ENCODE measurements around the gene AREG. TPM values are rescaled to one million over a fixed set of nuclear protein-coding genes. Genes with fewer than 3 reads are reported as not detected.
"Not testable (repeated sequence)": the region's sequence is repeated elsewhere in the genome, so short reads cannot be mapped to it uniquely, and the experiment has no call there.

The AREG gene, protein sequence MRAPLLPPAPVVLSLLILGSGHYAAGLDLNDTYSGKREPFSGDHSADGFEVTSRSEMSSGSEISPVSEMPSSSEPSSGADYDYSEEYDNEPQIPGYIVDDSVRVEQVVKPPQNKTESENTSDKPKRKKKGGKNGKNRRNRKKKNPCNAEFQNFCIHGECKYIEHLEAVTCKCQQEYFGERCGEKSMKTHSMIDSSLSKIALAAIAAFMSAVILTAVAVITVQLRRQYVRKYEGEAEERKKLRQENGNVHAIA
- total RNA-seq, result 0.76 TPM

DNA sequence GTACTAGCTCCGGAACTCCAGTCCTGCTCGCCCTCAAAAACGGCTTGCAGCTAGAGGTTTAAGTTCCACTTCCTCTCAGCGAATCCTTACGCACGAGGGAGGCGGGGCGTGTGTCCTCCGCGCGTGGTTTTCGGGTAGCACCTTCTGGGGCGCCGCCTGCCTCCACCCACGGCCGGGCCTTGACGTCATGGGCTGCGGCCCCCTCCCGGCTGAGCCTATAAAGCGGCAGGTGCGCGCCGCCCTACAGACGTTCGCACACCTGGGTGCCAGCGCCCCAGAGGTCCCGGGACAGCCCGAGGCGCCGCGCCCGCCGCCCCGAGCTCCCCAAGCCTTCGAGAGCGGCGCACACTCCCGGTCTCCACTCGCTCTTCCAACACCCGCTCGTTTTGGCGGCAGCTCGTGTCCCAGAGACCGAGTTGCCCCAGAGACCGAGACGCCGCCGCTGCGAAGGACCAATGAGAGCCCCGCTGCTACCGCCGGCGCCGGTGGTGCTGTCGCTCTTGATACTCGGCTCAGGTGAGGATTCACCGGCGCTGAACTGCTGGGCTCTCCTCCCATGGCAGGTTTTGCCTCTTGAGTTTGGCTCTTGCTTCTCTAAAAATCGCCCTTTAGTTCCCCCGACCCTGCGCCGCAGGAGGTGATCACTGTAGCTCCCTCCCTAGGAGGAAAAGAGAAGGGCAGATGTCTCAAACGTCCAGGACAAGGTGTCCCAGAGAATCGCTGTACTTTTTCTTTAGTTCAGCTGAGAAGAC, at the start of gene AREG:
TSS of gene AREG (plus strand) at position 246 of the 752 bp plus-strand sequence. CDS start at position 456, 210 bp downstream.
- peak; percentile 80 for DNase-seq (ENCODE audit: low spot score)
- intact Hi-C loops (cut with DNase I), result no loop called here
- peak; percentile 85 for ATAC-seq

DNA sequence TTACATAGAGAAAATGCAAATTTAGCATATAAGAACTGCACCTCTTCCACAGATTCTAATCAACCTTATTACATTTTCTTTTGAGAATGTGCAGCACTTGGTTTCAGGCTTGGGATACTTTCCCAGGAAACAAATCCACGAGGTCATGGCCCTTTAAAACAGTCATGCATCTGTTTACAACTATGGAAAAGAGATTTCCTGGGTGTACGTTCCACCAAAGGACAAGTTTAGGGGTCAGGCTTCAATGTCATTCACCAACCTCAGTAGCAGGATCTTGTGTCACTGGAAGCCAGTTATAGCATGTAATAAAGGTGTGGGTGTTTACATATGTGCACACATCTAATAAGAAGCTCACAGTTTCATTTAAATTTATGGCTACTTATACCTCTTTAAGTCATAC, 49.3 kb upstream of the AREG start:
- ATAC-seq (no peak), DNase-seq (ENCODE audit: low spot score) (no peak)
- intact Hi-C loops (cut with DNase I), result no loop called here

DNA sequence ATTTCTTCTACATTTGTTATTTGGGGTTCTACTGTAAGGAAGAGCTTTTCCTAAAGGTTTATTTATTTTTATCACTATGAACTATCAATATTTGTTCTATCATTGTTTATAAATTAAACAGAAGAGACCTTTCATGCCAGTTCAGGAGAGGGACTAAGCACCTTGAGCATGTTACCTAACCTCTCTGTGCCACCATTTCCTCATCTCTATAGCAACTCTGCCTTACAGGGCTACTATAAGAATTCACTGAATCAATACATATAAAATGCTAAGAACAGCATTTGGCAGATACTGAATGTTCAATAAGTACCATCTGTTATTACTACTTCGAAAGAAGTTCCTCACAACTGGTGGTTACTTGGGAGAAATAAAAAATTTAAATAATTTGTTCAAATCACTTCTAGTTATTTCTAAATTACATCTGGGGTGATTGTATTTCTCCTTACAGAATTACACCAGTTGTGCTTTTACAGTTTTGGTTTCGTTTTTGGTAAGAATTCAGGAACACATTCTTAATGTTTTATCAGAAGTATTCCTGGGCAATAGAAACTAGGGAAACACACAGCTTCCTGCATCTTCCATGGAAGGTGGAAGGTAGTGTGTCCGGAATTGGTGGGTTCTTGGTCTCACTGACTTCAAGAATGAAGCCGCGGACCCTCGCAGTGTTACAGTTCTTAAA, 47.0 kb upstream of the AREG start:
- intact Hi-C loops (cut with DNase I), result no loop called here
- no peak for DNase-seq (ENCODE audit: low spot score)
- ATAC-seq, result no peak

DNA sequence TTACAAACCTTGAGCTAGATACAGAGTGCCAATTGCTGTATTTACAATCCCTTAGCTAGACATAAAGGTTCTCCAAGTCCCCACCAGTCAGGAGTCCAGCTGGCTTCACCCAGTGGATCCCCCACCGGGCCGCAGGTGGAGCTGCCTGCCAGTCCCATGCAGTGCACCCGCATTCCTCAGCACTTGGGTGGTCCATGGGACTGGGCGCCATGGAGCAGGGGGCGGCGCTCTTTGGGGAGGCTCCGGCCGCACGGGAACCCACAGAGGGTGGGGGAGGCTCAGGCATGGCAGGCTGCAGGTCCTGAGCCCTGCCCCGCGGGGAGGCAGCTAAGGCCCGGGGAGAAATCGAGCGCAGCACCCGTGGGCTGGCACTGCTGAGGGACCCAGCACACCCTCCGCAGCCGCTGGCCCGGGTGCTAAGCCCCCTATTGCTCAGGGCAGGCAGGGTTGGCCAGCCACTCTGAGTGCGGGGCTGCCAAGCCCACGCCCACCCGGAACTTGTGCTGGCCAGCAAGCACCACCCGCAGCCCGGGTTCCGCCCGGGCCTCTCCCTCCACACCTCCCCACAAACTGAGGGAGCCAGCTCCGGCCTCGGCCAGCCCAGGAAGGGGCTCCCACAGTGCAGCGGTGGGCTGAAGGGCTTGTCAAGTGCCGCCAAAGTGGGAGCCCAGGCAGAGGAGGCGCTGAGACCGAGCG, 45.9 kb upstream of the AREG start:
- ATAC-seq; intact Hi-C loops (cut with DNase I); DNase-seq (ENCODE audit: low spot score): not testable (repeated sequence)

DNA sequence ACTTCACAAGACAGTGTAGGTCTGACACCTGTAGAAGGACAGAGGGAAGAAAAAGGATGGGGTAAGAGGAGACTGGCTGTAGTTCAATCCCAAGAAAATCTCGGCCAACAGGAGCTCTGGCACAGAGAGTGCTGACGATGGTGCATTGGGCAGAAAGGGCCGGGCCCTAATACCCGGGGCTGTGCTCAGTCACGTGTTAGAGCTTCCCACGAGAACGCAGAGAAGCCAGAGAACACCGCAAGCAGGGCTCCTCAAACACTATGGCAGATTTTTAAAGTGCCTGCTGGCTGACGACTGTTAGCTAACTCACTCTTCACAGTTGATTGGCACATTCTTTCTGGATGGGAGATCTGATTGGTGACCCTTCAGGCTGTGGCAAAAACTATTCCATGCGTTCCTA, 44.5 kb upstream of the AREG start:
- no peak for DNase-seq (ENCODE audit: low spot score)
- intact Hi-C loops (cut with DNase I), result no loop called here
- no peak for ATAC-seq

DNA sequence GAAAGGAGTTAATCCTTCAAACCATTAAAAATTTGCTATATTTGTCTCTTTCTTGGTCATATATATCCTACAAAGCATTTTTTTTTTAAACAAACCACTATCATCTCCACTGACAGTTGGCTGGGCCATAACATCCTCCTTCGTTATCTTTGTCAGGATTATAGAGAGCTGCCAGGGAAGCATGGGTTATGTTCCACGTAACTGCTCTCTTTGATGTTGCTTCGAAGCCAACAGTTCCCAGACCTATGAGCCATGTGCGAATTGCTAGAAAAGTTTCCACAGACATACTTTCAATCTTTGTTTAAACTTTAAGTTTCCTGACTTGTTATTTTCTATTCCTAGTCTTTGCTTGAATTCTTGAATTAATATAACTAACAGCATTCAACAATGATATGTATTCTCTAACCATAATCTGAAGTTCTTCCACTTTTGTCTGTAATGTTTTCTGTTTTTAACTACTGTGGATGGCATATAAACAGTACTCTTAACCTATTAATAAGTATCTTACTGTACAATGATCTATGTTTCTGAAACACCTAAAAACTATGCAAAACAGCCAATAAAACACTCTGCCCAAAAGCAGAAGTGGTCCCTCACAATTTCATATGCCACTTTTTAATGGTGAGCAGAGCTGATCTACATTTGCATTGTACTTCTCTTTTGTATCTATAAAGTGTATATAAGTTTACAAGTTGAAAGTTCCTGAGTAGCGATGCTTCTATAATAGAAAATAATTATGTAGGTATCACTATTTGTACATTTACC, 42.1 kb upstream of the AREG start:
- ATAC-seq, result no peak
- DNase-seq (ENCODE audit: low spot score), result no peak
- intact Hi-C loops (cut with DNase I), result no loop called here

DNA sequence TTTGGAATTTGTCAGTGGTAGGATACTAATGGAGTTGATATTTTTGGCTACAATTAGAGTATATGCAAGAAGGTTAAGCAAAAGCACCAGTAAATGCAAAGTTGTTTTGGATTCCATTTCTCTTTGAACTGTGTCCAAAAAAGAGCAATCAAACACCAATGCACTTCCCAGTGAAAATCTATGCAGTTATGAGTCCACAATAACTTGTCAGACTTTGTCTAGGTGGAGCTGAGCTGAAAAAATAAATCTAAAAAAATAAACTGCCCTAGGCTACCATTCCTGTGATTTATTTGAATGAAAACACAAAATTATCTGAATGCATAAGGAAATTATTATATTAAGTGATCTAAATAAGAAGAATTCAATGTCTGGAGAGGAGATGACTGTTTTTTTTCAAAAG, 37.0 kb upstream of the AREG start:
- ATAC-seq, result no peak
- intact Hi-C loops (cut with DNase I), result no loop called here
- no peak for DNase-seq (ENCODE audit: low spot score)

DNA sequence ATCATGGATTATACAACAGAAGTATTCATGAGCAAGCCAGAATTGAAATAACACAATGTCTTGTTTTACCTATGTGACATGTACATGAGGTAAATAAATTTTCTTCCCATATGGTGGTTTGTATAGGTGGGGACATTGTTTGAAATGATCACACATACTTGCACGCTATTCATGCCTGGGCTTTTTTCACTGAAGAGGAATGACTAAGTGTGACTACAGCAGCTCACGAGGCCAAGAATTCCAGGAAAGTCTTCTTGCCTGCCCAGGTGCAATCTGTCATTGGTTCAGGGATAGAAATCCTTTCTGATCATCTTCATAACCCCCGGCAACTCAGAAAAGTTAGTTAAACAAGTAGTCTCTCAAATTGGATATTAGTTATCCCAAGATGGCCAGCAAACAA, 36.3 kb upstream of the AREG start:
- intact Hi-C loops (cut with DNase I), result no loop called here
- DNase-seq (ENCODE audit: low spot score) (no peak), ATAC-seq (no peak)

DNA sequence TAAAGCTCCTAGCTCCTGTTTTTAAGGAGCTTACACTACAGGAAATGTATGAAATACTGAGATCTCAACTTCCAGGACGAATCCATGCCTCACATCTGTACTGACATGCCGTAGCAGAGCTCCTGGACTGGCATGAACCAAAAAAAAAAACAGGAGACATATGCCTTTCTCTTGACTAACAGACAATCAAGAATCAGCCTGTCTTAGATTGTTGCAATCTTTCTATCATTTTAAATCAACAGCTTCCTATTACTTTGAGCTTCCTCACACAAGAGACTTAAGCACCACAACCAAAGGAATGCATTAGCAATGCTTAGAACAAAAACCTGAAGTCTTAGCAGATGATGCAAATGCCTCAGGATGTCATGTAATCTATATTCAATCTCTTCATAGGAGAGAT, 34.7 kb upstream of the AREG start:
- ATAC-seq (no peak), DNase-seq (ENCODE audit: low spot score) (no peak)
- intact Hi-C loops (cut with DNase I), result no loop called here

DNA sequence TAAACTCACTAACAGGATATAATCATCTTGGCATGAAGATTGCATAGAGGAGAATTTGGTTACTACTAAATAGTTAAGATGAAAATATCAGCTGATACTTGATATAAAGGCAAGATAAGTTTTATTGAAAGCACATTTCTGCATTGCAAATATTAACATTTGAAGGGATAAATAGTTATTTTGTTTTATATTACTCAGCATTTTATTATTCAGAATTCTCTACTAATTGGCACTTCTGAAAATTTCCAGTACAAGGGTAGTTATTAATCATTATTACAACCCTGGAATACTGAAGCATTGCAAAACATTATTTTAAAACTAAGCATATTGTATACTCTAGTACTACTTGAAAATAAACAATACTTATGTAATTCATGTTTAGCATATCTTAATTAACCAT, 32.7 kb upstream of the AREG start:
- ATAC-seq, result no peak
- intact Hi-C loops (cut with DNase I), result no loop called here
- DNase-seq (ENCODE audit: low spot score), result no peak

DNA sequence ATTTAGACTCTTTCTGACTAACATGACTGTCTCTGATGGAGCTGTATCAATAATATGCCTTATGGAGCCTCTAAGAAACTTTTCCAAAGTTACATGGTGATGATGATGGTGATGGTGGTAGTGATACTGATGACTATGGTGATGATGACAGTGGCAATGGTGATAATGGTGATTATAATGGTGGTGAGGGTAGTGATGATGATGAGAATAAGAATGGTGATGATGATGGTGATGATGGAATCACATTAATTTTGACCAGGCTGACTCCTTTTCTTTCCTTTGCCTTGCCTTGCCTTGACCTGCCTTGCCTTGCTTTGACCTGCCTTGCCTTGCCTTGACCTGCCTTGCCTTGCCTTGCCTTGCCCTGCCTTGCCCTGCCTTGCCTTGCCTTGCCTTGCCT, 31.7 kb upstream of the AREG start:
- no peak for DNase-seq (ENCODE audit: low spot score)
- no peak for ATAC-seq
- intact Hi-C loops (cut with DNase I), result no loop called here

DNA sequence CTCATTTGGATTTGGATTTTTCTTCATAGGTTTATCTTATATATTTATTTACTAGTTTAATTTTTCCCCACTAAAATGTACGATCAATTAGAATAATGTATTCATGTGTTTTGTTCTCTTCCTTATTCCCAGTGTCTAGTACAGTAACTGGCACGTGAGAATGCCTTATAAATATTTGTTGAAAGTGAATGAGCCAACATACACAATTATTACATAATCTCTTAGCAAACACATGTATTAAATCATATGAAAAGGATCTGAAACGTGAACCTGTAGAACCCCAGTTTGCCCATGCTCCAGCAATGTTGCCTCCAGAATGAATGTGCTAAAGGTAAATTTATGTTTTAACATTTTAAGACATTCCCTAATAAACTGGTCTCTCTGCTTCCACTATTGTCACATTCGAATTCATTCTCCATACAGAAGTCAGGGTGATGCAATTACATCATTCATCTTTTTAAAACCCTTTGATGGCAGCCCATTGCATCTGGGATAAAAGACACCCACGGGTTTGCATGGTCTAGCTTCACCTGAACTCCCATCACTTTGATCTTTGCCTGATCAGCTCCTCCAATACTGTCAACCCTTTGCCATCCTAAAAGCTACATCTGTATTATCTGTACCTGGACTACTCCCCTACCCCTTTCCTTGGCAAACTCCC, 30.7 kb upstream of the AREG start:
- ATAC-seq (no peak), DNase-seq (ENCODE audit: low spot score) (no peak)
- intact Hi-C loops (cut with DNase I), result no loop called here

DNA sequence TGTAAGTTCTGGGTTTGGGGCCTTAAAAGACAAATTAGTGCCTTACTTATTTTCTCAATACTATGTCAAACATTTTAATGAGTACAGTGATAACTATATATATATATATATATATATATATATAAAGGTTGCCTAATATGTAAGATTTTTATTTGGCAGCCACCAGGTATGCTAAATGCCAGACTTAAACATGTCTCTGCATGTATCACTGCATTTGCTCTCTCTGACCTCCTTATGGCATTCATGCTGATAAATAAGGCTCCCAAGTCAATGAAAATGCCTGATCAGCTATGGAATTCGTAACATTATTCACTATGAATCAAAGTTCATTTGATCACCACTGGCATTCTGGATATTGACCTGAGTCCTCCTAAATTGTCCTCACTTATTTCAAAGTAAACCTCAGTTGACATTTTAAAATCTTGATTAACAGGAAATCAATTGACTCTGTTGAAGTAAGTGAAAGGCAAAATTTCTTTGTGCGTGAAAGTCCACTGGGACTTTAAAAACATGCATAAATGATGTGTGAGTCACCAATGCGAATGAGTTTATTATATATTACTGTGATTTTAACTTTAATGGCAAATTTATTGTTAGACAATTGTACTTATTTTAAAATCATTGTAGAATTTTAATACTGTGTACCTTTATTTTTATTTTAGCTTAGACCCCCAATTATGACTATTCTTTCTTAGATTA, 29.2 kb upstream of the AREG start:
- intact Hi-C loops (cut with DNase I), result no loop called here
- no peak for DNase-seq (ENCODE audit: low spot score)
- ATAC-seq, result no peak

DNA sequence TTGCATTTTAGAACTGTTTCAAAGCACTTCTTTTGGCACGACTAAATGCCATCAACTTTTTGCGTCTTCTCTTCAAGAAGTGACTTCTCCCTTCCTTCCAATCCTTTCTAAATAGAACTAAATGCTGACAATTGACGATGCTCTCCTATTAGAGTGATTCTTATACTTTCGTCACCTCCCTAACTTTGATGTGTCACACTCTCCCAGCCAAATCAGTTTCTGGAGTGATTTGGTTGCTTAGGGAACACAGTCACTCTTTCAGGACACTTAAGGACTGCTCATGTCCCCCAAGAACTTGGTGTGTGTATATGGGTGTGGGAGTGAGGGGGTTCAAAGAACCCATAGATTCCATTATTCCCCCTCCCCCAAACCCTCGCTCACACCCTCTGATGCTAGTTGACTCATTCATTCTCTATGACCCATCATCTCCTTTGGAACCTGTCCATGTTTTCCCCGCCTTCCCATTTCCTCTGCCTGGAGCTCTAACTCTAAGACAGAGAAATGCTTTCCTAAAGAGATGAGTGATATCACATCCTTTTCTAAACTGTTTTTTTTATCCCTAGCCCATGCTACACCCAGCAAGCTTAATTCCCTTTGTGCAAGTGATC, 26.8 kb upstream of the AREG start:
- DNase-seq (ENCODE audit: low spot score) (no peak), ATAC-seq (no peak)
- intact Hi-C loops (cut with DNase I), result no loop called here

DNA sequence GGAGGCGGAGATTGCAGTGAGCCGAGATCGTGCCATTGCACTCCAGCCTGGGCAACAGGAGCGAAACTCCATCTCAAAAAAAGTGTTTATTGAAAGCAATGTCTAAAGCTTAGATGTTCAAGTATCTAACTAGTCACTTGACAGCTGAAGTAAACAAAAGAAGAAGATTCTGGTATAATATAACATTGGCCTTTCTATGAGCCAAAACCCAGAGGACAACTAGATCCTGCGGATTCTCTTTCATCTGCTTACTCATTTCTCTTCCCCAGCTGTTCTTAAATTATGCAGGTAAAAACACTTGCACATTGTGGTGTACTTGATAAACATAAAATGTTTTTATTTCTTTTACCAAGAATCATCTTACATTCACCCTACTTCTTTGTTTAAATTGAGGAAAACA, 24.1 kb upstream of the AREG start:
- ATAC-seq (no peak), DNase-seq (ENCODE audit: low spot score) (no peak)
- intact Hi-C loops (cut with DNase I), result no loop called here

DNA sequence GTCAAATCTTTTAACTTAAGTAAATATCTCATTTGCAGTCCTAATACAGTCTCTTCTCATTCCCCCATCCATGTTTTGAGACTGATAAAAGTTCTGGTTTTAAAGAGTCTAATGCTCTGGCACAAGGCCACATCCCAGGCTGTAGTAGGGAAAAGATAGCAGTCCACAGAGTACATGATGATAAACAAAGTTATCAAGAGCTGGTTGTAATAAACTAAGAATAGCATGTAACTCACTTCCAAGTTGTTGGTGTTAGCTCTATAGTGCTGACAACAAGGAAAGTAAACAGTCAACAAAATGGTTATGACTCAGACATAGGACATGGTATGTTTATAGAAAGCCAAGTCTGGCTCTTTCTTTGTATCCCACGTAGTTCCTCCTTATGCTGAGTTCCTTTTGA, 21.8 kb upstream of the AREG start:
- intact Hi-C loops (cut with DNase I), result no loop called here
- ATAC-seq, result no peak
- no peak for DNase-seq (ENCODE audit: low spot score)

DNA sequence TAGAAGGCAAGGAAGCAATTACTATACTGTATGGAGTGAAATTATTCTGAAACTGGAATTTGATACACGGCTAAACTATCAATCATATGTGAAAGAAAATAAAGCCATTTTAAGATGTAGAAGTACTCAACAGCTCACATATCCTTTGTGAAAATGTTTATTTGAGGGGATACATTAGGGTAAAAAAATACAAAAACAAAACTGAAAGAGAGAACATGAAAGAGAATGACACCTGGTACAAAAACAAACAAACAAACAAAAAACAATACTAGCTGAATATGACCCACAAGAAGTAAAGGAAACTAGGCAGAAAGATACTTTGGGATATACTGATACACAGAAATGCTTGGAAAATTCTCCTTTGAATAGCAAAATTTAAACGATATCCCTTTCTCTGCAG, 20.8 kb upstream of the AREG start:
- intact Hi-C loops (cut with DNase I), result no loop called here
- DNase-seq (ENCODE audit: low spot score), result no peak
- ATAC-seq, result no peak

DNA sequence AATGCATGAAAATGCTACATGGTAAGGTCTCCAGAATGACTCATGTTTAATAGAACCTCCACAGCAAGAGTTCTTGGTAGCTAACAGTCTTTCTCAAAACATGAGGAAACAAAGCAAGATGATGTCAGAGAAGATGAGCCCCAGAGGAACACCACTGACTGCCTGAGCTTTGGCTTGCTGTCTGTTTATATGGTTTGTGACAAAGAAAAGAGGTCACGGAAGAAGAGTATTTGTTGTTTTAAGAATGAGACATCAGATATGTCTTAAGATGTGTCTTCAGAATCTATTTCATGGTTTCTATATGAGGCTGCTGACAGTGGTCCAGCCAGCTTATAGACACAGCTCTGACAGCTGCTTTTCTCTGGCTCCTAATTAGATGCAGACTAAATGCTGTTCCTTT, 18.8 kb upstream of the AREG start:
- peak; percentile 22 for ATAC-seq
- intact Hi-C loops (cut with DNase I), result no loop called here
- no peak for DNase-seq (ENCODE audit: low spot score)
